ENCODE results near the gene NSMCE4A. TPM values are rescaled to one million over a fixed set of nuclear protein-coding genes. Genes with fewer than 3 reads are reported as not detected.
"Not testable (repeated sequence)": the region's sequence is repeated elsewhere in the genome, so short reads cannot be mapped to it uniquely, and the experiment has no call there.

NSMCE4A gene
- total RNA-seq, 1 donor from 2014 or later, result 83.1 TPM

DNA sequence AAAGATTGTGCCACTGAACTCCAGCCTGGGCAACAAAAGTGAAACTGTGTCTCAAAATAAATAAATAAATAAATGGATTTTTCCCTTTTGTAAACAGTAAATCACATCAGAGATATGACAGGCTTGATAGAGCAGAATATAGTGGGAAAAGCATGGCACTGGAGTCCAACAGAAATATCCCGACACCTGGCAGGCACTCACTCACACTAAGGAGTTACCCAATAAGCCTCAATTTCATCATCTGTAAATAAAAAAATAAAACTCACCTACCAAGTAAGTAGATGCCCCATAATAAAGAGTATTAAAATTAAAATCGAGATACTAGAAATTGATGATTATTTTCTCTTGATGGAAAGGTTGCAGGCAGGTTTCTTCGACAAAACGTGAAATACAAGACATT lies 48.9 kb downstream of the NSMCE4A start:
- no peaks in the 10 kb centered on the region for H3K9me3 Mint-ChIP-seq

DNA sequence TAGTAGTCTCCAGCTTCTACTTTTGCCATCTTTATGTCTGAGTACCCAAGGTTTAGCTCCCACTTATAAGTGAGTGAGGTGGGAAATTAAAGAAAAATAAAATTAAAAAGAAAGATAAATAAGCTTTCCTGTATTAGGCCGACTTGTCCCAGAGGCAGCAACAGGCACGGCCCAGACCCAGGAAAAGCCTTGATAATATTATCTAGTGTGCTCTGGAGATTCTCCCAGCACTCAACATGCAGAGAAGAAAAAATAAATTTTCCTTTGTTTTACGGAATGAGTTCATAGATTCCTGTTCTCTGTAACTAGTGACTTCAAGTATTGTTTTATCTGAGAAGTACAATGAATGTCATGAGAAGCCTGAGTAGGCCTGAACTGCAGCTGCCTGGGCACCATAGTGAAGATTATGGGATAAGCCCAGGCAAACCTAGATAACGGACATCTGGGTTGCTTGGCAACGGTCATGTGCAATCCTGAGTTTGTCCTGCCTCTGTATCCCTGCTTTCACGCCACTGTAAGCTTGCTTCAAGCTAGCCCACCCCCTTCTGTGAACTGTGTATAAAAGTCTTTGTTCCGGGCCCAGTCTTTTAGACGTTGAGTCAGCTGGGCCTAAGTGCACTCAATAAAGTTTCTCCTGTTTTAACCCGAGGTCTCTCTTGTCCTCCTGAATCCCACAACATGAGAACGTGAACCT lies 53.6 kb downstream of the NSMCE4A start:
- Mint-ChIP-seq H3K4me3 (ENCODE audit: low read depth) (no peak overlapping the region), H3K27ac (no peak overlapping the region), H3K36me3 (ENCODE audit: low read depth) (peaks cover 37% of the 10 kb centered on the region), H3K4me1 (ENCODE audit: low read depth) (peaks cover 11% of the 10 kb centered on the region), H3K9me3 (no peaks in the 10 kb centered on the region), H3K27me3 (ENCODE audit: low read depth) (no peaks in the 10 kb centered on the region)
- DNase-seq (ENCODE audit: low spot score), result no peak
- intact Hi-C loops (cut with micrococcal nuclease), result loop anchor here (10.0 kb wide), 1 partner anchor 453 kb away; the partner anchor contains the start of gene PLEKHA1

More for the DNA sequence above, 48.9 kb downstream of the NSMCE4A start:
- Mint-ChIP-seq H3K36me3 (ENCODE audit: low read depth) (peaks cover 28% of the 10 kb centered on the region), H3K4me3 (ENCODE audit: low read depth) (no peak overlapping the region), H3K27ac (no peak overlapping the region), H3K4me1 (ENCODE audit: low read depth) (peaks cover 18% of the 10 kb centered on the region), H3K27me3 (ENCODE audit: low read depth) (no peaks in the 10 kb centered on the region)
- DNase-seq (ENCODE audit: low spot score), result no peak
- intact Hi-C loops (cut with micrococcal nuclease), result loop anchor here (10.0 kb wide), 1 partner anchor 449 kb away; the partner anchor contains the start of gene PLEKHA1

GRCh38 chr10:121919666-121920065 lies 55.4 kb downstream of the NSMCE4A start:
- H3K27ac Mint-ChIP-seq, result no peak overlapping the region
- H3K9me3 Mint-ChIP-seq, result no peaks in the 10 kb centered on the region
- no peak overlapping the region for H3K4me3 Mint-ChIP-seq (ENCODE audit: low read depth)
- DNase-seq (ENCODE audit: low spot score), result no peak
- H3K27me3 Mint-ChIP-seq (ENCODE audit: low read depth), result no peaks in the 10 kb centered on the region
- intact Hi-C loops (cut with micrococcal nuclease), result loop anchor here (10.0 kb wide), 1 partner anchor 455 kb away; the partner anchor contains the start of gene PLEKHA1
- H3K4me1 Mint-ChIP-seq (ENCODE audit: low read depth), result peaks cover 8% of the 10 kb centered on the region
- H3K36me3 Mint-ChIP-seq (ENCODE audit: low read depth), result peaks cover 39% of the 10 kb centered on the region

DNA sequence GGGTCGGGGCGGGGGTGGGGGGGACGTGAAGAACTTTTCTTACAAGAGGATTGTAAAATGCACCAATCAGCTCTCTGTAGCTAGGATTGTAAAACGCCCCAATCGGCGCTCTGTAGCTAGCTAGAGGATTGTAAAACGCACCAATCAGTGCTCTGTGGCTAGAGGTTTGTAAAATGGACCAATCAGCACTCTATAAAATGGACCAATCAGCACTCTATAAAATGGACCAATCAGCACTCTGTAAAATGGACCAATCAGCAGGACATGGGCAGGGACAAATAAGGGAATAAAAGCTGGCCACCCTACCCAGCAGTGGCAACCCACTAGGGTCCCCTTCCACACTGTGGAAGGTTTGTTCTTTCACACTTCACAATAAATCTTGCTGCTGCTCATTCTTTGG lies 56.2 kb downstream of the NSMCE4A start:
- H3K9me3 Mint-ChIP-seq; H3K4me3 Mint-ChIP-seq (ENCODE audit: low read depth); H3K27ac Mint-ChIP-seq; intact Hi-C loops (cut with micrococcal nuclease); H3K4me1 Mint-ChIP-seq (ENCODE audit: low read depth); H3K27me3 Mint-ChIP-seq (ENCODE audit: low read depth); DNase-seq (ENCODE audit: low spot score): not testable (repeated sequence)
- peaks cover 46% of the 10 kb centered on the region for H3K36me3 Mint-ChIP-seq (ENCODE audit: low read depth)

- peaks cover 13% of the 10 kb centered on the region for H3K4me1 Mint-ChIP-seq (ENCODE audit: low read depth)
- H3K27me3 Mint-ChIP-seq (ENCODE audit: low read depth), result no peaks in the 10 kb centered on the region
- peaks cover 57% of the 10 kb centered on the region for H3K36me3 Mint-ChIP-seq (ENCODE audit: low read depth)
- DNase-seq (ENCODE audit: low spot score), result no peak
- no peaks in the 10 kb centered on the region for H3K9me3 Mint-ChIP-seq
- no peak overlapping the region for H3K27ac Mint-ChIP-seq
- intact Hi-C loops (cut with micrococcal nuclease), result no loop called here
- no peak overlapping the region for H3K4me3 Mint-ChIP-seq (ENCODE audit: low read depth)
Measured at GRCh38 chr10:121914661-121915060, 60.4 kb downstream of the NSMCE4A start.

- Mint-ChIP-seq H3K27me3 (ENCODE audit: low read depth) (no peaks in the 10 kb centered on the region), H3K27ac (no peak overlapping the region), H3K36me3 (ENCODE audit: low read depth) (peaks cover 58% of the 10 kb centered on the region), H3K4me1 (ENCODE audit: low read depth) (peaks cover 7% of the 10 kb centered on the region), H3K4me3 (ENCODE audit: low read depth) (no peak overlapping the region), H3K9me3 (no peaks in the 10 kb centered on the region)
- no peak for DNase-seq (ENCODE audit: low spot score)
- intact Hi-C loops (cut with micrococcal nuclease), result no loop called here
Measured at GRCh38 chr10:121911421-121911697, 63.7 kb downstream of the NSMCE4A start.

GRCh38 chr10:121910673-121911420 lies 64.2 kb downstream of the NSMCE4A start:
- peaks cover 58% of the 10 kb centered on the region for H3K36me3 Mint-ChIP-seq (ENCODE audit: low read depth)

More at GRCh38 chr10:121910673-121911420, 64.2 kb downstream of the NSMCE4A start:
- Mint-ChIP-seq H3K4me1 (ENCODE audit: low read depth) (peaks cover 7% of the 10 kb centered on the region), H3K27ac (peak overlapping the region; percentile 52), H3K27me3 (ENCODE audit: low read depth) (no peaks in the 10 kb centered on the region), H3K4me3 (ENCODE audit: low read depth) (no peak overlapping the region), H3K9me3 (no peaks in the 10 kb centered on the region)
- DNase-seq (ENCODE audit: low spot score), result no peak
- intact Hi-C loops (cut with micrococcal nuclease), result no loop called here

Other genes starting within 250 kb of the NSMCE4A start
- 33.6 and 34.9 TPM in 2 replicates for gene ATE1, start 47.2 kb downstream of the NSMCE4A start, total RNA-seq
- gene TACC2, start 13.9 kb upstream of the NSMCE4A start, total RNA-seq, result not detected in 2 replicates

Data from activated T-helper 2 cell treated with anti-CD3 and anti-CD28 coated beads, Interferon-gamma antibody, Interleukin-2, Interleukin-4, amounts not matched to agents 10 μg/mL and 5 μg/mL and 100 μg/mL, durations not matched to agents 14 hours and 24 hours and 36 hours (primary cell).